Adrenal gland (tissue), 12 donors: ENCODE results near the gene STX18. TPM values are rescaled to one million over a fixed set of nuclear protein-coding genes. Genes with fewer than 3 reads are reported as not detected.
A peak's percentile ranks its signal among the peaks of the same experiment; 100 is the strongest.

ENCODE experiments used
- DNase-seq, 7 donors: peaks; one replicate each; pipeline ENCODE4 v3.0.0-alpha.2; 2019 to 2020
- H3K27ac ChIP-seq, 5 donors: fragments of 200-600 bp; sonication (generic) in 4 of 5; 1 replicate in 3 of 5; 2 replicates in 2 of 5; pipeline versions ENCODE4 v1.5.1 to v1.8.0; 2016 to 2020; ENCODE audit warnings: mild to moderate bottlenecking in 1 of 5
- H3K27me3 ChIP-seq: fragments of 200-600 bp; 2 replicates; pipeline ENCODE4 v1.8.0; 2021
- H3K36me3 ChIP-seq, 2 donors: fragments of 200-600 bp; replicated peaks in 1 of 2; 1 replicate in 1 of 2; 2 replicates in 1 of 2; pipeline versions ENCODE4 v1.5.1 to v1.8.0; 2018 to 2022
- H3K4me1 ChIP-seq, 2 donors: fragments of 200-600 bp; replicated peaks in 1 of 2; 1 replicate in 1 of 2; 2 replicates in 1 of 2; pipeline versions ENCODE4 v1.5.1 to v1.8.0; 2018 to 2021
- H3K4me3 ChIP-seq, 4 donors: fragments of 200-600 bp; sonication (generic) in 3 of 4; one replicate each; pipeline ENCODE4 v1.5.1; 2016 to 2018
- H3K9me3 ChIP-seq, 3 donors: fragments of 200-600 bp; sonication (generic) in 1 of 3; replicated peaks in 1 of 3; 1 replicate in 2 of 3; 2 replicates in 1 of 3; pipeline versions ENCODE4 v1.5.1 to v1.8.0; 2016 to 2021
- CTCF ChIP-seq, 6 experiments: fragments of 450-650 bp in 4 of 6; fragments of 200-600 bp in 2 of 6; sonication (generic) in 1 of 6; IDR thresholded peaks; 1 replicate in 5 of 6; 2 replicates in 1 of 6; pipeline versions ENCODE4 v1.5.1 to v1.8.0; 2016 to 2021; ENCODE audit warnings: antibody characterized with exemption in 6 of 6, mild to moderate bottlenecking in 2 of 6, moderate library complexity in 1 of 6
- POLR2A ChIP-seq, 2 donors: fragments of 450-650 bp; IDR thresholded peaks; one replicate each; pipeline ENCODE4 v1.6.1; 2017; ENCODE audit warnings: antibody characterized with exemption in 2 of 2, mild to moderate bottlenecking in 2 of 2, moderate library complexity in 1 of 2
- WGBS, 4 donors: extraction: QIAGEN DNeasy Blood & Tissue Kit in 2 of 4; methylation state at CpG; one replicate each; pipeline versions ENCODE4 v1.1.5 to v1.1.7; 2013 to 2017; 5-methylcytosine and 5-hydroxymethylcytosine counted together
- intact Hi-C, 2 donors: fragments of 100-400 bp; cut with DNase I; formaldehyde crosslinking; loops; one replicate each; pipeline versions ENCODE4 v1.14.1 to v1.15.0; 2022 to 2023
- polyA plus RNA-seq, 3 donors: library from polyadenylated mRNA; stranded (reverse); fragments of 200-250 nt in 2 of 3; fragments of 350-450 nt in 1 of 3; fragmentation: Illumina TruSeq in 1 of 3; extraction: RNeasy Lipid Tissue Mini Kit (QIAGEN cat#74804) in 1 of 3; gene quantifications; one replicate each; pipeline ENCODE4 v1.2.3, GENCODE V29; 2013 to 2014
- total RNA-seq, 9 donors: library from RNA; depleted of rRNA in 4 of 9; stranded (reverse); fragments of >200 nt in 4 of 9; fragments of 120-200 nt in 1 of 9; fragmentation: NEBNext Ultra II Directional in 1 of 9; extraction: Animal tissue kit (Norgen Biotek cat#: 25700) in 1 of 9; gene quantifications; one replicate each; pipeline versions ENCODE4 v1.1.0 to v1.2.4, GENCODE V29; 2013 to 2023
- donor health status: healthy with polysubstance abuse.
- donor health status: Bipolar disorder and iron deficiency.
- donor health status: DM: yes; HTN: yes; CAD: no.
- donor health status: DM: no; HTN: no; CAD: no.
- donor health status: DM: no; HTN: no; CAD: no.
- donor health status: DM: yes; HTN: yes; CAD: no.

The STX18 gene
- total and polyA plus RNA-seq, 12 donors = 28.6 to 88.5 (median 38.1) TPM

GRCh38 chr4:4402966-4403365 lies 138.9 kb downstream of the STX18 start:
- DNase-seq = no peak
- intact Hi-C loops = no loop called here
- no peaks in the 10 kb centered on the region for H3K4me1 ChIP-seq
- no peak overlapping the region for H3K4me3 ChIP-seq
- TF ChIP-seq POLR2A (IDR thresholded peaks at IDR 0.05) = no peak
- WGBS, 4 donors = 67 to 72% (median 69%) methylated on average over 13 of the region's 13 CpGs
- no peaks in the 10 kb centered on the region for H3K9me3 ChIP-seq
- H3K27me3 ChIP-seq = no peaks in the 10 kb centered on the region
- H3K36me3 ChIP-seq = no peaks in the 10 kb centered on the region
- H3K27ac ChIP-seq = no peak overlapping the region

- H3K36me3 ChIP-seq = no peaks in the 10 kb centered on the region
- intact Hi-C loops = no loop called here
- H3K27ac ChIP-seq = no peak overlapping the region
- DNase-seq = no peak
- H3K27me3 ChIP-seq = no peaks in the 10 kb centered on the region
- WGBS, 4 donors = 68 to 80% (median 72%) methylated on average over 3 to 7 of the region's 7 CpGs
- H3K4me1 ChIP-seq = no peaks in the 10 kb centered on the region
- H3K4me3 ChIP-seq = no peak overlapping the region
- H3K9me3 ChIP-seq = no peaks in the 10 kb centered on the region
- TF ChIP-seq POLR2A (IDR thresholded peaks at IDR 0.05) = no peak
Measured at GRCh38 chr4:4401036-4401435, 140.8 kb downstream of the STX18 start.

GRCh38 chr4:4398430-4398829 lies 143.4 kb downstream of the STX18 start:
- no peak for TF ChIP-seq CTCF (IDR thresholded peaks at IDR 0.05)
- no peak for TF ChIP-seq POLR2A (IDR thresholded peaks at IDR 0.05)
- Histone ChIP-seq H3K27ac (no peak overlapping the region), H3K9me3 (no peaks in the 10 kb centered on the region), H3K27me3 (no peaks in the 10 kb centered on the region), H3K4me1 (no peaks in the 10 kb centered on the region), H3K36me3 (no peaks in the 10 kb centered on the region), H3K4me3 (no peak overlapping the region)
- WGBS, 4 donors = 67 to 93% (median 76%) methylated on average over 4 of the region's 4 CpGs
- intact Hi-C loops = no loop called here
- DNase-seq = no peak

- TF ChIP-seq POLR2A (IDR thresholded peaks at IDR 0.05) (no peak), CTCF (IDR thresholded peaks at IDR 0.05) (no peak)
- intact Hi-C loops = no loop called here
- no peaks in the 10 kb centered on the region for H3K36me3 ChIP-seq
- WGBS, 4 donors = 78 to 90% (median 82%) methylated on average over 5 to 13 of the region's 13 CpGs
- no peak overlapping the region for H3K4me3 ChIP-seq
- H3K27ac ChIP-seq = no peak overlapping the region
- DNase-seq = no peak
- H3K9me3 ChIP-seq = no peaks in the 10 kb centered on the region
- no peaks in the 10 kb centered on the region for H3K27me3 ChIP-seq
- H3K4me1 ChIP-seq = no peaks in the 10 kb centered on the region
Measured at GRCh38 chr4:4397441-4397819, 144.4 kb downstream of the STX18 start.

- WGBS, 4 donors = 58 to 66% (median 64%) methylated on average over 12 to 19 of the region's 19 CpGs
- Histone ChIP-seq H3K36me3 (no peaks in the 10 kb centered on the region), H3K27ac (peak overlapping the region in 1 of 5 donors; percentile 32), H3K4me3 (no peak overlapping the region), H3K4me1 (no peaks in the 10 kb centered on the region), H3K9me3 (no peaks in the 10 kb centered on the region), H3K27me3 (no peaks in the 10 kb centered on the region)
- TF ChIP-seq POLR2A (IDR thresholded peaks at IDR 0.05) = no peak
- TF ChIP-seq CTCF (IDR thresholded peaks at IDR 0.05) = no peak
- no peak for DNase-seq
- intact Hi-C loops = no loop called here
Measured at GRCh38 chr4:4396628-4397440, 145.0 kb downstream of the STX18 start.
